Peyer's patch (tissue), 4 donors: ENCODE measurements around the gene ADCY9. TPM values are rescaled to one million over a fixed set of nuclear protein-coding genes. Genes with fewer than 3 reads are reported as not detected.
"Not testable (repeated sequence)": the region's sequence is repeated elsewhere in the genome, so short reads cannot be mapped to it uniquely, and the experiment has no call there.

Experiments used
- DNase-seq, 3 donors: peaks; one replicate each; pipeline ENCODE4 v3.0.0-alpha.2; 2017 to 2019
- H3K27ac ChIP-seq, 4 donors: fragments of 200-600 bp; sonication (generic); one replicate each; pipeline ENCODE4 v1.5.1; 2016 to 2019
- H3K27me3 ChIP-seq, 2 donors: fragments of 200-600 bp; sonication (generic); one replicate each; pipeline ENCODE4 v1.5.1; 2019
- H3K36me3 ChIP-seq, 3 donors: fragments of 200-600 bp; sonication (generic); one replicate each; pipeline ENCODE4 v1.5.1; 2016 to 2019
- H3K4me1 ChIP-seq, 4 donors: fragments of 200-600 bp; sonication (generic); one replicate each; pipeline ENCODE4 v1.5.1; 2016 to 2019
- H3K4me3 ChIP-seq, 4 donors: fragments of 200-600 bp; sonication (generic); 1 replicate in 3 of 4; 2 replicates in 1 of 4; pipeline ENCODE4 v1.5.1; 2016 to 2019; ENCODE audit warnings: mild to moderate bottlenecking in 1 of 4
- H3K9me3 ChIP-seq, 4 donors: fragments of 200-600 bp; sonication (generic); one replicate each; pipeline ENCODE4 v1.5.1; 2016 to 2019; ENCODE audit warnings: mild to moderate bottlenecking in 1 of 4
- POLR2A ChIP-seq, 2 donors: fragments of 450-650 bp; IDR thresholded peaks; one replicate each; pipeline ENCODE4 v1.5.1; 2017; ENCODE audit warnings: antibody characterized with exemption in 2 of 2, mild to moderate bottlenecking in 2 of 2, moderate library complexity in 2 of 2
- total RNA-seq, 4 donors: library from RNA; depleted of rRNA; stranded (reverse); fragments of >200 nt; gene quantifications; one replicate each; pipeline ENCODE4 v1.1.0, GENCODE V29; 2016
- TF ChIP-seq, protein P1 (sequence below), 6 experiments: fragments of 450-650 bp in 4 of 6; fragments of 200-600 bp in 2 of 6; sonication (generic) in 1 of 6; IDR thresholded peaks; one replicate each; pipeline ENCODE4 v1.5.1; 2017 to 2019; ENCODE audit warnings: antibody characterized with exemption in 6 of 6, mild to moderate bottlenecking in 3 of 6, moderate library complexity in 1 of 6

Gene ADCY9
- total RNA-seq, 4 donors from 2014 or later, result 19.8 to 47.3 (median 44.0) TPM

DNA sequence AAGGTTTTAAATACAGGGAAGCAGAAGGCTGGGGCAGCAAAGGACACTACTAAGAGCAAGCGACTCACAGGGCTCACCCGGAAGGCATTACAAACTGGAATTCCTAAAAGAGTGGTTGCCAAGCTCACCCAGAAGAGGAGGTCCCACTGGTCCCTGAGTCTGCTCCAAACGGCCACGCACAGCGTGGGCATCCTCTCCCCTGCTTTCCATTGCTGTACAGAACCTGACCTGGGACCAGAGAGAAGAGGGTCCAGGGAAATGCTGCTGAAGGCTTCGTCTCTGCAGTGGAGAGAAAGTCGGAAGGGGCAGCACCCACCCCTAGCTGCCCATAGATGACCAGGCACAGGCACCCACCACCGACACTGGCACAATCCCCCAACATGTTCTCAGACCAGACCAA lies 67.2 kb downstream of the ADCY9 start:
- Histone ChIP-seq H3K27me3 (no peaks in the 10 kb centered on the region), H3K27ac (no peak overlapping the region), H3K36me3 (no peaks in the 10 kb centered on the region), H3K9me3 (no peaks in the 10 kb centered on the region), H3K4me3 (no peak overlapping the region), H3K4me1 (peaks cover 0 to 19% (median 0%) of the 10 kb centered on the region in 4 donors)
- TF ChIP-seq, protein P1, sequence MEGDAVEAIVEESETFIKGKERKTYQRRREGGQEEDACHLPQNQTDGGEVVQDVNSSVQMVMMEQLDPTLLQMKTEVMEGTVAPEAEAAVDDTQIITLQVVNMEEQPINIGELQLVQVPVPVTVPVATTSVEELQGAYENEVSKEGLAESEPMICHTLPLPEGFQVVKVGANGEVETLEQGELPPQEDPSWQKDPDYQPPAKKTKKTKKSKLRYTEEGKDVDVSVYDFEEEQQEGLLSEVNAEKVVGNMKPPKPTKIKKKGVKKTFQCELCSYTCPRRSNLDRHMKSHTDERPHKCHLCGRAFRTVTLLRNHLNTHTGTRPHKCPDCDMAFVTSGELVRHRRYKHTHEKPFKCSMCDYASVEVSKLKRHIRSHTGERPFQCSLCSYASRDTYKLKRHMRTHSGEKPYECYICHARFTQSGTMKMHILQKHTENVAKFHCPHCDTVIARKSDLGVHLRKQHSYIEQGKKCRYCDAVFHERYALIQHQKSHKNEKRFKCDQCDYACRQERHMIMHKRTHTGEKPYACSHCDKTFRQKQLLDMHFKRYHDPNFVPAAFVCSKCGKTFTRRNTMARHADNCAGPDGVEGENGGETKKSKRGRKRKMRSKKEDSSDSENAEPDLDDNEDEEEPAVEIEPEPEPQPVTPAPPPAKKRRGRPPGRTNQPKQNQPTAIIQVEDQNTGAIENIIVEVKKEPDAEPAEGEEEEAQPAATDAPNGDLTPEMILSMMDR (IDR thresholded peaks at IDR 0.05), result no peak
- TF ChIP-seq POLR2A (IDR thresholded peaks at IDR 0.05), result no peak
- DNase-seq, result no peak

DNA sequence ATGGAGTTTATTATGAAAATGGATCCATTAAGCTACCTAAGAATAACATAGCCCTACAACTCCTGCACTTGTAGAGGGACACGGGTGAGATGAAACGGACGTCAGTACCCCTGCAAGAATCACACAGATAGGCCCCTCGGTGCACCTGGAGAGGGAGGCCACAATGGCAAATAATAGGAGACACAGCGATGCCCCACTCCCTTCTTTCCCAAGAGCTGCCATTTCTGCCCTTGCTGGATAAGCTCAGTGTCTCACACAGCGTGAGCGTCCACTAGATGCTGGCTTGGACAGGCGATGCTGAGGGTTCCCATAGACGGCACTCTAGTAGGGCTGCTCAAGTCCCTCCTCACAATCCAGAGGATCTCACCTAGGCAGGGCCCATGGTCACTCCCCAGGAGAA lies 67.8 kb downstream of the ADCY9 start:
- Histone ChIP-seq H3K9me3 (no peaks in the 10 kb centered on the region), H3K27ac (no peak overlapping the region), H3K36me3 (no peaks in the 10 kb centered on the region), H3K27me3 (no peaks in the 10 kb centered on the region), H3K4me1 (peaks cover 0 to 17% (median 0%) of the 10 kb centered on the region in 4 donors), H3K4me3 (no peak overlapping the region)
- no peak for DNase-seq
- no peak for TF ChIP-seq POLR2A (IDR thresholded peaks at IDR 0.05)
- TF ChIP-seq, protein P1 (IDR thresholded peaks at IDR 0.05), result no peak

- no peak for DNase-seq
- H3K9me3 ChIP-seq, result no peaks in the 10 kb centered on the region
- no peak for TF ChIP-seq POLR2A (IDR thresholded peaks at IDR 0.05)
- TF ChIP-seq, protein P1 (IDR thresholded peaks at IDR 0.05), result no peak
- no peaks in the 10 kb centered on the region for H3K27me3 ChIP-seq
- H3K4me3 ChIP-seq, result no peak overlapping the region
- no peaks in the 10 kb centered on the region for H3K36me3 ChIP-seq
- peaks cover 0 to 14% (median 0%) of the 10 kb centered on the region in 4 donors for H3K4me1 ChIP-seq
- H3K27ac ChIP-seq, result no peak overlapping the region
Observed at GRCh38 chr16:4046221-4046620, 70.0 kb downstream of the ADCY9 start.

DNA sequence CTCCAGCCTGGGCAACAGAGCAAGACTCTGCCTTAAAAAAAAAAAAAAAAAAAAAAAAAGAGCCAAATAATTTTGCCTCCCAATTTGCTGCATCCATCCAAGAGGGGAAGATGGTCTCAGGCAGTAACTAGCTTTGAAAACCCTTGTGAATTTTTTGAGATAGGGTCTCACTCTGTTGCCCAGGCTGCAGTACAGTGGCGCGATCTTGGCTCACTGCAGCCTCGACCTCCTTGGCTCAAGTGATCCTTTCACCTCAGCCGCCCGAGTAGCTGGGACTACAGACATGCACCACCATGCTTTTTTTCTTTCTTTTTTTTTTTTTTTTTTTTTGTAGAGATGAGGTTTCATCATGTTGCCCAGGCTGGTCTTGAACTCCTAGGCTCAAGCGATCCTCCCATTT lies 70.7 kb downstream of the ADCY9 start:
- H3K36me3 ChIP-seq, H3K4me3 ChIP-seq, H3K27ac ChIP-seq, DNase-seq, H3K9me3 ChIP-seq, H3K27me3 ChIP-seq: not testable (repeated sequence)
- peaks cover 0 to 14% (median 0%) of the 10 kb centered on the region in 4 donors for H3K4me1 ChIP-seq

- no peak overlapping the region for H3K27ac ChIP-seq
- no peak for TF ChIP-seq POLR2A (IDR thresholded peaks at IDR 0.05)
- TF ChIP-seq, protein P1 (IDR thresholded peaks at IDR 0.05), result no peak
- H3K4me1 ChIP-seq, result peaks cover 0 to 14% (median 0%) of the 10 kb centered on the region in 4 donors
- H3K36me3 ChIP-seq, result no peaks in the 10 kb centered on the region
- peak in 1 of 3 donors; percentile 26 for DNase-seq
- no peaks in the 10 kb centered on the region for H3K9me3 ChIP-seq
- no peak overlapping the region for H3K4me3 ChIP-seq
- no peaks in the 10 kb centered on the region for H3K27me3 ChIP-seq
Observed at GRCh38 chr16:4042581-4042980, 73.7 kb downstream of the ADCY9 start.

DNA sequence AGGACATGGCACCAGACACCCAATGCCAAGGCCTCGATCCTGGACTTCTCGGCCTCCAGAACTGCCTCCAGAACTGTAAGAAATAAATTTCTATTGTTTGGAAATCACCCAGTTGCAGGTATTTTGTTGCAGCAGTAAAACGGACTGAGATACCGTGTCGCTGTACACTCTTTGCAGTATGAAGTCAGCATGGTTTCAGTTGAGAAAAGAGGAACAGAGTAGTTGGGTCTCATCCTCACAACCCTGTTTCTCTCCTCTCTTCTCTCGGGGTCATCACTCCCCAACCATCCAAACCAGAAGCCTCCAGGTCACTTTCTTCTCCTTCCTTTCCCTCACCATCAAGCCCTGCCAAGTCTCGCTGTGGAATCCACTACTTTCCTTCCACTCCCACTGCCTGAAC lies 77.8 kb downstream of the ADCY9 start:
- DNase-seq, result peak in 1 of 3 donors; percentile 2
- H3K4me3 ChIP-seq, result no peak overlapping the region
- H3K27ac ChIP-seq, result no peak overlapping the region
- H3K27me3 ChIP-seq, result no peaks in the 10 kb centered on the region
- no peak for TF ChIP-seq POLR2A (IDR thresholded peaks at IDR 0.05)
- TF ChIP-seq, protein P1 (IDR thresholded peaks at IDR 0.05), result no peak
- H3K9me3 ChIP-seq, result no peaks in the 10 kb centered on the region
- H3K4me1 ChIP-seq, result no peaks in the 10 kb centered on the region
- H3K36me3 ChIP-seq, result no peaks in the 10 kb centered on the region

DNA sequence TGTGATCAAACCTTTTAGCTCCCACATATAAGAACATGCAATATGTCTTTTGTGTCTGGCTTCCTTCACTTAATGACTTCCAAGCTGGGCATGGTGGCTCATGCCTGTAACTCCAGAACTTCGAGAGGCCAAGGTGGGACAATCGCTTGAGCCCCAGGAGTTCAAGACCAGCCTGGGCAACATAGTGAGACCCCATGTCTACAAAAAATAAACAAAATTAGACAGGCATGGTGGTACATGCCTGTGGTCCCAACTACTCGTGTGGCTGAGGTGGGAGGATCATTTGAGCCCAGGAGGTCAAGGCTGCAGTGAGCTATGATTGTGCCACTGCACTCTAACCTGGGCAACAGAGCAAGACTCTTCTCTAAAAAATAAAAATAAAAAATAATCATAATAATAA lies 79.3 kb downstream of the ADCY9 start:
- not testable (repeated sequence) for H3K27me3 ChIP-seq, H3K4me1 ChIP-seq, H3K36me3 ChIP-seq, H3K9me3 ChIP-seq, H3K27ac ChIP-seq, DNase-seq, H3K4me3 ChIP-seq
